OCI-LY7 (cell line): ENCODE data around the gene RPS5.

Experiments
- CTCF ChIP-seq: fragments of 200-600 bp; sonication (generic); conservative IDR thresholded peaks from 2 replicates; pipeline ENCODE4 v1.5.1; 2014; ENCODE audit warnings: mild to moderate bottlenecking, antibody characterized with exemption, low read length, moderate library complexity, mixed read lengths
- EZH2phosphoT487 ChIP-seq: fragments of 200-600 bp; sonication (generic); IDR thresholded peaks from 2 replicates; pipeline ENCODE4 v1.6.1; 2018; ENCODE audit warnings: low read depth, borderline replicate concordance, mild to moderate bottlenecking, mixed run types, antibody characterized with exemption, low read length, moderate library complexity, mixed read lengths

GRCh38 chr19:58439576-58440554 is 52.8 kb downstream of the RPS5 start, which contains the start of gene ZNF132:
- no peak for TF ChIP-seq CTCF
- TF ChIP-seq EZH2phosphoT487 = no peak
